Measurements from ENCODE around the gene DGKI. TPM values are rescaled to one million over a fixed set of nuclear protein-coding genes. Genes with fewer than 3 reads are reported as not detected.

DGKI gene
- total and polyA plus RNA-seq, 2 of the 4 experiments (the other 2 are of a cell fraction), result 3.9 to 15.8 TPM

- Histone ChIP-seq H3K79me1 (ENCODE audit: low read depth in 1 of 2, low read length in 2 of 2) (0 out of 4 replicates have a peak, but pooled peaks cover 0 to 7% of the 10 kb centered on the region in 2 experiments), H2AK5ac (ENCODE audit: low read depth, low read length) (no peak overlapping the region), H3K9me3 (ENCODE audit: control insufficient read depth, insufficient read depth, low read length) (no peaks in the 10 kb centered on the region), H3K9ac (ENCODE audit: low read depth, low read length) (no peak overlapping the region), H3K27ac (ENCODE audit: insufficient read depth, low read length) (no peak overlapping the region), H3K9me1 (ENCODE audit: insufficient read depth, low read length) (peaks cover 8% of the 10 kb centered on the region; the same call in 1 of the 2 replicates), H3K4me3 (ENCODE audit: insufficient read depth, low read depth, low read length) (no peak overlapping the region), H3K4me1 (ENCODE audit: control insufficient read depth, insufficient read depth, low read length) (no peaks in the 10 kb centered on the region), H4K5ac (ENCODE audit: low read depth, low read length) (no peak overlapping the region), H2BK20ac (ENCODE audit: low read depth, low read length) (no peak overlapping the region), H2AK9ac (replicated peaks; ENCODE audit: low read depth, low read length, poor library complexity) (no peak overlapping the region), H3K23ac (ENCODE audit: low read depth, low read length) (no peak overlapping the region), H3K4ac (ENCODE audit: low read depth, low read length) (no peak overlapping the region), H2AFZ (replicated peaks; ENCODE audit: low read length, poor library complexity) (no peak overlapping the region), H2BK120ac (ENCODE audit: low read depth, low read length) (no peak overlapping the region), H3K18ac (ENCODE audit: low read depth, low read length) (no peak overlapping the region), H3K36me3 (ENCODE audit: control insufficient read depth, insufficient read depth, low read length) (peaks cover 17% of the 10 kb centered on the region), H3K4me2 (ENCODE audit: low read depth, low read length) (no peak overlapping the region), H4K20me1 (ENCODE audit: insufficient read depth, low read length) (no peaks in the 10 kb centered on the region), H3K27me3 (ENCODE audit: control insufficient read depth, insufficient read depth, low read length) (no peaks in the 10 kb centered on the region), H3K56ac (ENCODE audit: extremely low read depth, insufficient read depth, low read length) (no peak overlapping the region), H2BK15ac (ENCODE audit: low read depth, low read length) (no peak overlapping the region), H3K14ac (replicated peaks; ENCODE audit: low read depth, low read length) (no peak overlapping the region), H4K91ac (ENCODE audit: insufficient read depth, low read depth, low read length) (no peak overlapping the region), H2BK5ac (ENCODE audit: low read depth, low read length, poor library complexity, severe bottlenecking) (no peak overlapping the region), H4K8ac (ENCODE audit: low read depth in 2 of 2, low read length in 2 of 2) (no peak overlapping the region)
- DNase-seq (no peak), ATAC-seq (ENCODE audit: low read depth) (no peak)
- BruUV-seq (replicated peaks), result no TSS peak
- dilution Hi-C loops (cut with HindIII; ENCODE audit: low sequenced_read_pairs, unreplicated experiment), result no loop called here
- ChIA-PET CTCF (interaction anchor here (0.7 kb wide), 1 partner anchor 11 kb away, joined by 3 read pairs; no protein-coding TSS in a partner anchor), POLR2A (ENCODE audit: unreplicated experiment) (no interaction called here)
- intact Hi-C loops (cut with micrococcal nuclease), result no loop called here
- no CpG with 5 or more reads among the region's 2 CpGs for WGBS, 2 experiments (ENCODE audit: extremely low coverage in 2 of 2, insufficient read length in 1 of 2)
- in situ Hi-C loops (cut with MboI; ENCODE audit: low sequenced_read_pairs), result no loop called here
- no peak for TF ChIP-seq MXI1 (IDR thresholded peaks at IDR 0.05; ENCODE audit: borderline replicate concordance, low read depth, low read length)
- no peak for TF ChIP-seq RAD21 (IDR thresholded peaks at IDR 0.05; ENCODE audit: low read length)
- no peak for TF ChIP-seq MAFK (IDR thresholded peaks at IDR 0.05; ENCODE audit: low read depth, low read length)
- TF ChIP-seq CTCF (conservative IDR thresholded peaks at IDR 0.05; ENCODE audit: low read depth, low read length), result no peak
- no peak for TF ChIP-seq BHLHE40 (IDR thresholded peaks at IDR 0.05; ENCODE audit: low read depth, low read length)
- no peak for TF ChIP-seq RFX5 (IDR thresholded peaks at IDR 0.05; ENCODE audit: low read depth, low read length)
- TF ChIP-seq CEBPB (IDR thresholded peaks at IDR 0.05; ENCODE audit: low read depth, low read length), result no peak
- TF ChIP-seq NFE2L2 (IDR thresholded peaks at IDR 0.05; ENCODE audit: low read depth, low read length), result no peak
- TF ChIP-seq CHD1 (IDR thresholded peaks at IDR 0.05; ENCODE audit: low read depth, low read length), result no peak
- no peak for TF ChIP-seq RCOR1 (IDR thresholded peaks at IDR 0.05; ENCODE audit: insufficient replicate concordance, low read length)
- no peak for TF ChIP-seq MAZ (IDR thresholded peaks at IDR 0.05; ENCODE audit: borderline replicate concordance, low read depth, low read length)
- no peak for TF ChIP-seq POLR2A (IDR thresholded peaks at IDR 0.05; ENCODE audit: low read depth, low read length)
- TF ChIP-seq ELK1 (IDR thresholded peaks at IDR 0.05; ENCODE audit: borderline replicate concordance, low read depth, low read length), result no peak
- no peak for TF ChIP-seq USF2 (IDR thresholded peaks at IDR 0.05; ENCODE audit: low read depth, low read length)
- TF ChIP-seq FOS (IDR thresholded peaks at IDR 0.05; ENCODE audit: low read depth, low read length), result no peak
- no peak for TF ChIP-seq SMC3 (IDR thresholded peaks at IDR 0.05; ENCODE audit: low read depth, low read length)
These were observed 13.8 kb upstream of the DGKI start for GRCh38 chr7:137860542-137860941.
